Measurements from ENCODE around the gene DNAAF8.

The DNAAF8 gene

GRCh38 chr16:4695473-4696171 lies 38.7 kb upstream of the DNAAF8 start:
- DNase-seq (ENCODE audit: low read depth), result no peak

- DNase-seq (ENCODE audit: low read depth), result no peak
These were observed 38.0 kb upstream of the DNAAF8 start for GRCh38 chr16:4696172-4696904.

GRCh38 chr16:4696905-4697847 lies 37.2 kb upstream of the DNAAF8 start:
- DNase-seq (ENCODE audit: low read depth), result no peak

- DNase-seq (ENCODE audit: low read depth), result no peak
These were observed 36.5 kb upstream of the DNAAF8 start for GRCh38 chr16:4697848-4698291.

- no peak for DNase-seq (ENCODE audit: low read depth)
These were observed 35.9 kb upstream of the DNAAF8 start for GRCh38 chr16:4698321-4699045.

GRCh38 chr16:4699046-4699556 lies 35.2 kb upstream of the DNAAF8 start:
- no peak for DNase-seq (ENCODE audit: low read depth)

GRCh38 chr16:4700380-4700996 lies 33.8 kb upstream of the DNAAF8 start:
- DNase-seq (ENCODE audit: low read depth), result no peak

- DNase-seq (ENCODE audit: low read depth), result no peak
These were observed 33.2 kb upstream of the DNAAF8 start for GRCh38 chr16:4700997-4701743.

GRCh38 chr16:4701791-4702465 lies 32.4 kb upstream of the DNAAF8 start:
- no peak for DNase-seq (ENCODE audit: low read depth)

GRCh38 chr16:4702466-4702808 lies 31.9 kb upstream of the DNAAF8 start:
- DNase-seq (ENCODE audit: low read depth), result no peak

- no peak for DNase-seq (ENCODE audit: low read depth)
These were observed 30.4 kb upstream of the DNAAF8 start for GRCh38 chr16:4703906-4704305.

- no peak for DNase-seq (ENCODE audit: low read depth)
These were observed 29.8 kb upstream of the DNAAF8 start for GRCh38 chr16:4704491-4704890.

- DNase-seq (ENCODE audit: low read depth), result no peak
These were observed 29.4 kb upstream of the DNAAF8 start for GRCh38 chr16:4704913-4705312.

- no peak for DNase-seq (ENCODE audit: low read depth)
These were observed 27.5 kb upstream of the DNAAF8 start for GRCh38 chr16:4706871-4707270.

GRCh38 chr16:4709481-4709880 lies 24.9 kb upstream of the DNAAF8 start:
- DNase-seq (ENCODE audit: low read depth), result no peak

- DNase-seq (ENCODE audit: low read depth), result no peak
These were observed 20.5 kb upstream of the DNAAF8 start for GRCh38 chr16:4713663-4714501.

- DNase-seq (ENCODE audit: low read depth), result no peak
These were observed 19.3 kb upstream of the DNAAF8 start for GRCh38 chr16:4714996-4715395.

GRCh38 chr16:4718466-4718865 lies 15.9 kb upstream of the DNAAF8 start:
- DNase-seq (ENCODE audit: low read depth), result no peak
